ENCODE results near the gene PPP3CA.

The PPP3CA gene

DNA sequence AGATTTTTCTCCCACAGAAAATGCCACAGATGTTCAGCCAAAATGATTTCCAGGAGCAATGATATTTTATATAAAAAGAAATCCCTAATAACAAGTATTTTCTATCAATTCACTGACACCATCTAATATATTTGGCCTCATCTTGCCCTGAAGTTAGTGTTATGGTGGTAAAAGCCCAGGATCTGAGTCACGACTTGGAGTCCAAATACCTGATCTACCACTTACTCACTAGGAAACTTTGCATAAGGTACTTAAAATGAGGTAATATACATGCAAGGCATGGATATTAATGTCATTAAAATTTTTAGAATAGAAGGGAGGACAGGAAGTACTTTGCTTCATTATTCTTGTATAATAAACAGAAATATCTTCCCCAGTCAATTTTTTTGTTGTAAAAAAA is 16.3 kb downstream of the PPP3CA start:
- no peak for DNase-seq (ENCODE audit: low read depth, low spot score)

DNA sequence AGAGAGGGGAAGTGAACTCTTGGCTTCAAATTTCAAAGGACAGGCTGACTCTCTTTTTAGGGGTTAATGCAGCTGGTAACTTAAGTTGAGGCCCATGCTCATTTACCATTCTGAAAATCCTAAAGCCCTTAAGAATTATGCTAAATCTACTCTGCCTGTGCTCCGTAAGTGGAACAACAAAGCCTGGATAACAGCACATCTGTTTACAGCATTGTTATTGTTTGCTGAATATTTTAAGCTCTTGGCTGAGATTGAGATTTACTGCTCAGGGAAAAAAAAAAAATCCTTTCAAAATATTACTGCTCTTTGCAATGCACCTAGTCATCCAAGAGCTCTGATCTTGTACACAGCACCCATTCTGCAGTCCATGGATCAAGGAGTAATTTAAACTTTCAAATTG is 17.7 kb downstream of the PPP3CA start:
- DNase-seq (ENCODE audit: low read depth, low spot score) = no peak

DNA sequence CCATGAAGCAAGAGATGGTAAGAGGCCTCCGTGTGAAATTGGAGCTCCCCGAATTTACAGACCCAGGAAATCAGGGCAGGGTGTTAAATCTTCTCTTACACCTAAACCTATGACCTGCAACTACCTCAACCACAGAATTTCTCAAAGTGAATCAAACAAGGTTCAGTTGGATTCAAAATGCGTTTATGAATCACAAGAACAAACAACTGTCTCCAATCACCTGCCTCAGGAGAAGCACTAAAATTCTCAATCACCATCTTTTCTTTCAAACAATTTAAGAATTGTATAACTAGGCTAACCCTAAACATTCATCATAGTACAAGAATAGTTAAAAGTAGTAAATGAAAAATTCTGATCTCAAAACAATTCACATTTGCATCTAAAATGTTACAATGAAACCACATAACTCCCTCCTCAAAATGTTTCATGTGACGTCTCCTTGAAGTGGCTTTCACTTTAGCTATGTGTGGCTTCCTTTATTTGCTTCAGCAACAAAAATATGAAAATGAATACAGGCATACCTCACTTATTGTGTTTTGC is 19.2 kb downstream of the PPP3CA start:
- no peak for DNase-seq (ENCODE audit: low read depth, low spot score)

DNA sequence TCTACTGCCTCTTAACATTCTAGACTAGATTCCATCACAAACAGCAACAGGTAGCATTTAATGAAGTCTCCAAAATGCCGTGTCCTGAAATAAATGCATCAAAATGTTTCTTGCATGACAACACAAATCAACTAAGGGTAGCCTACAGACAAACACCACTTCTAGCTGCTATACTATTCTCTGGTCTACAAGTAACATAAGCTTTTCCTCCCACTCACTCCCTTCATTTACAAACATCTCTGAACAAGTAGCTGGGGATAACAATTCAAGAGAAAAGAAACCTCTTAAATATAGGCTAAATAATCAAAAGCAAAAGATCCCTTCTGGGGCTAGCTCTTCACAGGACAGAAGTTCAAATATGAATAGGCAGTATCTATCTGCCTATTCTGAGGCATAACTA is 20.8 kb downstream of the PPP3CA start:
- DNase-seq (ENCODE audit: low read depth, low spot score) = no peak

DNA sequence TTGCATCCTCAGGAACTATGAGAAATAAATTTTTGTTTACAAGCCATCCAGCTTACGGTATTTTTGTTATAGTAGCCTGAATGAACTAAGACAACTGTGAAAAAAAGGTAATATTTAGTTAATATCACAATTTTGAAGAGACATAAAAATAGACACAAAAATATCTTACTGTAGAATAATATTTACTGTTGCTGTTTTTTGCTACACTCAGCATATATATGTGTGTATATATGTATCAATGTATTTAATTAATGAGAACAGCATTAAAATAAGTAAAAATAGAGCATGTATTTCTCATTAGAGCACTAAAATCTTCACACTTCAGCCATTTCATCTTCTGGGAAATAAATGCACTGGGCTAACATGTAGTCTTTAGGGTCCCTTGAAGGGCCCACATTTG is 24.6 kb downstream of the PPP3CA start:
- no peak for DNase-seq (ENCODE audit: low read depth, low spot score)

DNA sequence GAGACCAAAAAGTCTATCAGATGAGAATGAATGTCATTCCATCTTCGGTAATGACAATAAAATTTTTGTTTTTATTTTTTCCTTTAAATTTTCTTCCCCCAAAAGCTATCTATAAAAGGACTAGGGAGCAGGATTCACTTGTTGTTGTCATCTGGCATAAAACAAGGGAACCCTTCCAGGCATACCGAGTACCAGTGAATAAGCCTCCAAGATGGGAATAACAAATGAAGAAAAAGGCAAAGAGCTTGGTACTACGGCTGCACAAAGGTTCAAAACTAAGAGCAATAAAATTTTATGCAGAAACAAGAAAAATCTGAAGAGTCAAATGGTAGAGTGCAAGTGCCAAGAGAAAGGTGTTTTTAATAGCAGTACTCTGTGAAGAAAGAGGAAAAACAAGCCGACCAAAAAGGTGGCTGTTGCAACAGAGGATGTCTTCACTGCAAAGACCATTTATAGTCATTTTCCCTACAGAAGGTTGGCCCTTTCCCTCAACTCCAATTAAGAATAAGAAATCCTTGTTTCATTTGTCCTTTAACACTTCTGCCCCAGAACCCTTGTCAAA is 25.8 kb downstream of the PPP3CA start:
- no peak for DNase-seq (ENCODE audit: low read depth, low spot score)

DNA sequence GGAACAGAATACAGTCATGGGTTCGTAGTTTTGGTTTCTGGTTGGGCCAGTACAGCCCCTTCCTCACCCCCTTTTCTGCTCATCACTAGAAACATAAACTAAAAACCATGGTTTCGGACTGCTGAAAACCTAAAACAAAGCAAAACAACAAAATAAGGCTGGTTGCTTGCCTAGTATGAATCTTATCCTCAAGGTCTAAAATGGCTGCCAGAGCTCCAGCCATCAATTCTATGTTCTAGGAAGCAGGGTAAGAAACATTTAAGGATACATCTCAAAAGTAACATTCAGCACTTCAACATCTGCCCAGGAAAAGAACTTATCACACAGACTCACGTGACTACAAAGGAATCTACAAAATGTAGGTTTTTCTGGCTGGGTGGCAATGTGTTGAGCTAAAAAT is 31.5 kb downstream of the PPP3CA start:
- no peak for DNase-seq (ENCODE audit: low read depth, low spot score)

DNA sequence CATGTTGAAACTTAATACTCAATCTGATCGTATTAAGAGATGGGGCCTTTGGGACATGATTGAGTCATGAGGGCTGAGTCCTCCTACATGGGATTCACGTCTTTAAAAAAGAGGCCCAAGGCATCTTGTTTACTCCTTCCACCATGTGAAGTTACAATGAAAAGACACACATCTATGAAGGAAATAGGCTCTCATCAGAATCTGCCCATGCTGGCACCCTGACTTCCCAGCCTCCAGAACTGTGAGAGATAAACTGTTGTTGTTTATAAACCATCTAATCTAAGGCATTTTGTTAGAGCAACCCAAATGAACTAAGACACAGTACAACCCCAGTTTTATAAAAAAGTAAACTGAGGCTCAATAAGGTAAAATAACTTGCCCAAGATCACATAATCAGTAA is 32.3 kb downstream of the PPP3CA start:
- DNase-seq (ENCODE audit: low read depth, low spot score) = no peak

DNA sequence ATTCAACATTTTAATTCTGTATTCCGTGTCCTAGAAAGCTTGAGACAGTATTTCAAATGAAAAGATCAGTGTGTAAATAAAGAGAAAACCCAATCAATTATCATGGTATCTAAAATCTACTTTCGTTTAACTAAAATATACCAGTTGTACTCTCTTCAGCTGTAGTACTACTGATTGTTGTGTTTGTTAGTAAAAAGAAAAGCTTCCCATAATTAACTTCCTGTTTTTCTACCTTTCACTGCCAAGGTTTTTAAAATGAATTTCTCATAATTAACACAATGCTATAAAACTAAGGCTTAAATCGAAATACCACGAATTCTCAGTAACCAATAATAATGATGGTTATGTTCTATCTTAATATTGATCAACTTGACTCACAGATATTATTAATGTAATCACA is 37.4 kb downstream of the PPP3CA start:
- no peak for DNase-seq (ENCODE audit: low read depth, low spot score)

DNA sequence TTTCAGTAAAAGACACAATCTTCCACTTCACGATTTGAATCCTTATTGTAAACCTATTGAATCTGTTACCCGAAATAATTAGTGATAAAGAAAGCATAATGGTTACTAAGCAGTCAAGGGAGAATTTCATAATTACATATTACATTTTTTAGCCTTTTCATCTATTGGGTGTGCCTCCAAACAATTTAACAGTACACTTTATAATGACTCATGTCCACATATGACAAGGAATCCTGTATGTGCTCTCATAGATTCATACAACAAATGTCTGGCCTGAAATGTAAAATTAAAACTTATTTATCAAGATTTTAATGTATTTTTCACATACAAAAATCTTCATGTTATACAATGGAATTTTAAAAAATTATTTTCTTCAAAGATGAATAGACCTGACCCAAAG is 39.4 kb downstream of the PPP3CA start:
- DNase-seq (ENCODE audit: low read depth, low spot score) = no peak

DNA sequence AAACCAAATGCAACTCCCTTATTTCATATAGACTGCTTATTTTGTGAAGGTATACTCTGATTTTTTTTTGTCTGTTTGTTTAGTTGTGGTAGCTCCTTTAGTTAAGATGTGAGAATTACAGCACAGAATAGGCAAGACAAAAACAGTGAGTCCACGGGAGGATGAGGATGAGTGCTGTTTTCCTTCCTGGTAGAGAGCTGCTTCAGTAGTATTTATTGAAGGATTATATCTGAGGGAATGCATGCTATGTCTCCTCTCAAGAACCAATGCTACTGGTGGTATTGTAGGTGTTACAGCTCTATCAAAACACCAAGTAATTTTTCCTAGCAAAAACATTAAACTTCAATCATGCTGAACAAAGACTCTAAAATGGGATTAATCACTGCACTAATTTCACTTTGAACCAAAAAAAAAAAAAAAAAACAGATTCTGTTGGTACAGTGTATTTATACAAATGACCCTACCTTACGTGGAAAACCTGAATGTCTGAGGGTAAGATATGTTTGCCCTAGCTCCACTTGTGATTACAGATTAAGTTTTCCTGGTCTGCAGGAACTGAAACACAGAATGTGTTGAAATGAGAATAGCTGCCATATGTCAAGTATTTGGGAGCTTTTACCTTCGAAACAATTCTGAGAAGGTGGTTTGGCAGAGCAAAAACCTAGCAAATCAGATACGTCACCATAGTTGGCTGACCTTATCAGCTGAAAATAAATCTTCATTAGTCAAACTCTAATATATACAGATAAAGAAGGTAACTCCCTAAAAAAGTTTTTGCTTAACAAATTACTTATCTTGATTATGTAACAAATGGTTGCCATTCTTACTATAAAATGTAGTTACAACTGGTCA is 40.3 kb downstream of the PPP3CA start:
- DNase-seq (ENCODE audit: low read depth, low spot score) = no peak

DNA sequence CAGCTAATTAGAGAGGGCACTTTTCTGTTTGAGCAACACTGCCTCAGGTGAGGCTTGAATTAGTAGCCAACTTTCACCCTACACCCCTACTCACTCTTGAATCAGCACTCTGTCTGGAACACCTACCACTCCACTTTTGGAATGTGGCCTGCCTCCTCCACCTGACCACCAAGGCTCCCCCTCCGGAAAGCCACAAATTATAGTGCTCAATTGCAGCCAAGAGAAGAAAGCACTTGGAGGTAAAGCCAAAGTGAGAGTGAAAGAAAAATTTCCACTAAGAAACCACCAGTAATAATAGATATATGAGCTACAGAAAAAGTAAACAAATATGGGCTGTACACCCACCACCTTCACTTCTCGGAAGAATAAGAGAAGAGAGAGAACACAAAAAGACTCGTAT is 41.1 kb downstream of the PPP3CA start:
- DNase-seq (ENCODE audit: low read depth, low spot score) = no peak

DNA sequence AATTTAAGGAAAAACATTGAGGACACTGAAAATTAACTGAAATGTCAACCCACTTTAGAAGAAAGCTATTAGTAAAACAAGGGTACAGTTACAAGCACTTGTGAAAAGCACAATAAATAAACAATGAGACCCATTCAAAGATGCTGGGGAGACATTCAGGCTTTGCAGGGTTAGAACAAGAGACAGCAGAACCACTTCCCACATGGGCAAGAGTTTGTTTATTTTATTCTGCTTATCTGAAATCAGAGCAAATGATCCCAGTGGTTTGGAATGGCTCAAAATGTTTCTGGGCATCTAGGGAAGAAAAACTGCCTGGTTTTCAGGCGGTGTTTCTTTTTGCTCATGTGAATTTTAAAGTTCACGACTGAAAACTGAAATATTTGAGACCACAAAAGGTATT is 42.4 kb downstream of the PPP3CA start:
- DNase-seq (ENCODE audit: low read depth, low spot score) = peak; percentile 35

DNA sequence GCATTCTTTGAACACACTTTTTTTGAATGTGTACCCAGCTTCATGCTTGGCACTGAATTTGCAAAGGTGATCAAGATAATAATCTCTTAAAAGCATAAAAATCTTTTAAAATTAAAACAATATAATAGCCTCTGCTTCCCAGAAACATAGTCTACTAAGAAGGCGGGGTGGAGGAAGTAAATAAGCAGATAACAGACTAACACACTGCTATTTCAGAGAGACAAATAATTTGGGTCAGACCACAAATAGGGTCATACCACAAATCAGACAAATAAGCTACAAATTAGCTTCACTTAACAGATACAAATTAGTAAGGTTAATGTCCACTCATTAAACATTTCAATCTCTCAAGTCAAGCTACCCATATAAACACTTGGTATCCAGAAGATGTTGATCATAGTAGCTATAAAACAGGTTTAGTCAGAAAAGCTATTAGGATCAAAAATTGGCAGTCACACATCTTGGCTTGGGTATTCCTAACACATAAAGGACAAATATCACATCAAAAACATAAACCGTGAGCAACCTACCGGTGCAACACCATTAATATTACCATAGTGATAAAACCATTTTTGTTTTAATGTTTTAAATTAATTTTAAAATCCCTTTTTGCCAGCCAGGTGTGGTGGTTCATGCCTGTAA is 47.3 kb downstream of the PPP3CA start:
- DNase-seq (ENCODE audit: low read depth, low spot score) = no peak

DNA sequence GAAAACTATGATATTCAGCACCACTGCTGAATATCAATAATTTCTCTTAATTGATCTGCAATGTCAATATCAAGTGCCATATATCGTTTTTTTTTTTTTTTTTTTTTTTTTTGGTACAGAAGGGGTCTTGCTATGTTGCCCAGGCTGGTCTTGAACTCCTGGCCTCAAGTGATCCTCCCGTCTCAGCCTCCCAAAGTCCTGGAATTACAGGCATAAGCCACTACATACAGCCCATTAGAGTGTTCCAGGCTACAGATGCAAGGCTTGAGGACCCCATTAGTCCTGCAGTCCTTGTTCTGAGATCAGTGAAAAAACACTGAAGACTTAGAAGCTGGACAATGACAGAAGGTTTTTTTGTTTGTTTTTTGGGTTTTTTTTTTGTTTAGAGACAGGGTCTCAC is 48.3 kb downstream of the PPP3CA start:
- no peak for DNase-seq (ENCODE audit: low read depth, low spot score)

DNA sequence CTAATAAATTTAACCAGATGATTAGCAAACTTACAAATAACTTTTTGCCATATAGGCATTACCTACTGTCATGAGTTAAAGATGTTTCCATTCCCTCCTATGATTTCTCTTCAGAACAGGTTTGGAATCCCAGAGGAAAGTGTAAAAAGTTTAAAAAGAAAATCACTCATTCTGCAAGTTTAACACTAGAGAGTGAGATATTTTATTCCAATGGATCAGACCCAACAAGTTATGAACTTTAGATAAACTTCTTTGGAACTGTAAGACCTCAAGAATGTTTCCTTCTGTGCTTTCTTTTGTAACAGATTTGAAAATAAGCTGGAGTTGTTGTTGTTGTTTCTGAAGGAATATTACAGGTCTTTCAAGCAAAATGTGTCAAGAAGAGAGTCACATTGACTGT is 51.6 kb downstream of the PPP3CA start:
- no peak for DNase-seq (ENCODE audit: low read depth, low spot score)

DNA sequence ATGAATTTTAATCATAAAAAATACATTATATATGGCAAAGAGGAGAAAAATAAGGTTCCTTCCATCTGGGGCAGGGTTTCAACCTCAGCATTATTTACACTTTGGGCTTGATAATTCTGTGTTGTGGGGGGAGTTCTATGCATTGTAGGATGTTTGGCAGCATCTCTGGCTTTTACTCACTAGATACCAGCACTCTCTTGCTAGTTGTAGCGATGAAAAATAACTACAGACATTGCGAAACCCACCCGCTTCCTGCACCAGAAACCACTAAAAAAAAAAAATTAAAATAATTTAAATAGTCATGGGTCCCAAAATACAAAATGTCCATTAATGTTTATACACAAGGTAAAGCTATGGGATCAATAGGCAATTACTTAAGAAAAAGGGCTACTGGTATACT is 52.7 kb downstream of the PPP3CA start:
- DNase-seq (ENCODE audit: low read depth, low spot score) = no peak

DNA sequence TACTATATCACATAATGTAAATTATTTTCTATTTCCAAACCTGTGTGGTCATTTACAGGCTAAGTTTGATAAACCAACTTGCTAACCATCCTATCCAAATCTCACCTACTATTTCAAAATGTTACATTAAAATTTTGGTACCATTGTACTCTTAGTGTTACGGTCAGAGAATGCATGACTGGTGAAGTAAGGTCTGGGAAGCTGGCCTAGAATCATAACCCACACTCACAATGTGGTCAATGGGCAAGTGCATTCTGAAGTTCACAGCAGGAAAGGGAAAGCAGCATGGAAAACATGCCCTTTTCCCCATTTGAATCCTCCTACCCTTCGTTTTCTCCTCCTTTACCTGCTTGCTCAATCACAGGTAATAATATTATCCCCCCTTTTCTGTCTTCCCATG is 54.4 kb downstream of the PPP3CA start:
- no peak for DNase-seq (ENCODE audit: low read depth, low spot score)

DNA sequence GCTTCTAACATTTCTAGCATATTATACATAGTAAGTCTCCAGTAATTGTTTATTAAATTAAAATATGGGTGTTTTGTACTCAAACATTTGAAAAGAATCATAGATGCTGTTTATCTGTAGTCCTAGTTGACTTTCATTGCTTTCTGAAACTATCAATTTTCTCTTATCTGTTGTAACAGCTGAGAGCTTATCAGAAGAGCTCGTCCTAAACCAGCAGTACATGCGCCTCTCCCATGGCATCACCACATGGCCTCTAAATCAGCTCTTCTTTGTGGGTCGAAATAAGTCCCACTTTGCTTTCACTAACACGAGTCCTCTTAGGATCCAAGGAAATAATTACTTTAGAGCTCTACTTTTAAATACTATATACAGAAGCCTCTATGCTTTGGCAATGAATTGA is 55.1 kb downstream of the PPP3CA start:
- DNase-seq (ENCODE audit: low read depth, low spot score) = no peak

DNA sequence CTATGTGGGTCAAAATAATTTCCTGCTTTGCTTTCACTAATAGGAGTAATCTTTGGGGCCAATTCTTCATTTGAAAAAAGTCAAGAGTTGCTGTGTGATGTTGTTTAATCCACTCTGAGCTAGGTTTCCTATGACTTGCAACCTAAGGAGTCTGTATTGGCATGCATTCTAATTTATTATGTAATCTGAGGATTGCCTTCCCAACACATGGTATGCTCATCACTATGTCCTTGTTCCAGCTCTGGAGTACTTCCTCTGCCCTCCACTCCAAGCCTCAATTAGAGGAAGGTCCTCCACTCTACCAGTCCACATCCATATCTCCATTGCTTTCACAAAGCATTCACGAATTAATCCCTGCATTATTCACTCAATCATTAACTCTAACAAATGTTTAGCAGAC is 56.1 kb downstream of the PPP3CA start:
- DNase-seq (ENCODE audit: low read depth, low spot score) = no peak

DNA sequence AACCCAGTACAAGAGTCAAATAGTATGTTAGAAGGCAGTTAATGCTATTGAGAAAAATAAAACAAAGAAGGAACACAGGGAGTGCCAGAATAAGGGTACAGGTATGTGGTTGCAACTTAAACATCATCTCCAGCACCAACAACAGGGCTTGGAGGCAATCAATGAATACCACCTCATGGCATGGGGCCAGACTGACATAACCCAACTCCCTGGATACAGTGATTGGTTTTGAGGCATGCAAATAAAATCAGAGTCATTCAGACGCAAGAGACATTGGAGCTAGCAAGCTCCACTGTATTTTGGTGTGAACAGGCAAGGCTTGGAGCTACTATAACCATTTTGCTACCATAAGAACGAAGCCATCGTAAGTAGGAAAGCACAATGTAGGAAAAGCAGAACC is 56.7 kb downstream of the PPP3CA start:
- no peak for DNase-seq (ENCODE audit: low read depth, low spot score)

DNA sequence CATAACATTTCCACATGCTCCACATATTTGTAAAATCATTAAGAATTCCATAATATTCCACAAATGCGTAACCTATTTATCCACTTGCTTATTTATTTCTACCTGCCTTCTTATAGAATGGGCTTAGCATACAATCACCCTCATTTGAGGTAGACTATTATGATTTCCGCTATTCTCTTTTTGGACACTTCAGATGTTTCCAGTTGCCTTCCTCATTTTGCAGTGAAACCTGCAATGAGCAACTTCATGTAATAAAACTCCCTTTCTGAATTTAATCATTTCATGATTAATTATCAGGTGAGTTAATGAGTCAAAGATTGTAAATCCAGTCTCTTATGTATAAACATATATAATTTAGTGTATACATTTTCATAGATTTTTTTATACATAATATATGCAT is 58.0 kb downstream of the PPP3CA start:
- no peak for DNase-seq (ENCODE audit: low read depth, low spot score)

All from smooth muscle cell of the brain vasculature (primary cell).